GM19099 (cell line): Measurements from ENCODE around the gene TMEM14A.

Experiments
- POLR2A ChIP-seq: IDR thresholded peaks from 3 replicates; pipeline ENCODE4 v1.6.1; 2011; ENCODE audit warnings: low read depth; ENCODE audit not compliant: insufficient read length; ENCODE audit errors: extremely low read depth

TMEM14A gene

GRCh38 chr6:52667572-52667971, 3.3 kb upstream of the TMEM14A start:
- TF ChIP-seq POLR2A, result no peak

- TF ChIP-seq POLR2A, result no peak
Measured at GRCh38 chr6:52671676-52672075, 763 bp downstream of the TMEM14A start.

- no peak for TF ChIP-seq POLR2A
Measured at GRCh38 chr6:52672412-52673025, 1.6 kb downstream of the TMEM14A start.

- TF ChIP-seq POLR2A, result no peak
Measured at GRCh38 chr6:52674666-52675065, 3.8 kb downstream of the TMEM14A start.

- no peak for TF ChIP-seq POLR2A
Measured at GRCh38 chr6:52675372-52675771, 4.5 kb downstream of the TMEM14A start.

- TF ChIP-seq POLR2A, result no peak
Measured at GRCh38 chr6:52681416-52681815, 10.5 kb downstream of the TMEM14A start.

- TF ChIP-seq POLR2A, result no peak
Measured at GRCh38 chr6:52686878-52687699, 16.2 kb downstream of the TMEM14A start.

- TF ChIP-seq POLR2A, result no peak
Measured at GRCh38 chr6:52689857-52690256, 18.9 kb downstream of the TMEM14A start.

- no peak for TF ChIP-seq POLR2A
Measured at GRCh38 chr6:52691718-52692117, 20.8 kb downstream of the TMEM14A start.

- TF ChIP-seq POLR2A, result no peak
Measured at GRCh38 chr6:52693773-52694172, 22.9 kb downstream of the TMEM14A start.

- no peak for TF ChIP-seq POLR2A
Measured at GRCh38 chr6:52694404-52694803, 23.5 kb downstream of the TMEM14A start.

GRCh38 chr6:52696418-52696817, 25.5 kb downstream of the TMEM14A start:
- TF ChIP-seq POLR2A, result no peak

GRCh38 chr6:52697903-52698302, 27.0 kb downstream of the TMEM14A start:
- TF ChIP-seq POLR2A, result no peak

GRCh38 chr6:52704060-52704459, 33.1 kb downstream of the TMEM14A start:
- TF ChIP-seq POLR2A, result no peak

- no peak for TF ChIP-seq POLR2A
Measured at GRCh38 chr6:52706001-52706400, 35.1 kb downstream of the TMEM14A start.

- no peak for TF ChIP-seq POLR2A
Measured at GRCh38 chr6:52707963-52708680, 37.2 kb downstream of the TMEM14A start.
